Left lung (tissue), 10 donors: ENCODE results near the gene LEAP2. TPM values are rescaled to one million over a fixed set of nuclear protein-coding genes. Genes with fewer than 3 reads are reported as not detected.

Experiments
- ATAC-seq: fragments of 200-7000 bp; cut with Tn5 transposase; one replicate; pipeline ENCODE4 v1.9.1; 2020; ENCODE audit warnings: moderate library complexity
- DNase-seq, 4 donors: peaks; one replicate each; pipeline ENCODE4 v3.0.0-alpha.2; 2013 to 2020
- H3K27ac ChIP-seq, 2 donors: fragments of 200-600 bp; sonication (generic) in 1 of 2; one replicate each; pipeline versions ENCODE4 v1.5.0 to v1.8.0; 2020 to 2021
- H3K27me3 ChIP-seq, 2 donors: fragments of 200-600 bp; sonication (generic) in 1 of 2; one replicate each; pipeline versions ENCODE4 v1.5.0 to v1.8.0; 2020 to 2021
- H3K36me3 ChIP-seq, 2 donors: fragments of 200-600 bp; sonication (generic) in 1 of 2; one replicate each; pipeline versions ENCODE4 v1.5.0 to v1.8.0; 2020 to 2021
- H3K4me1 ChIP-seq, 2 donors: fragments of 200-600 bp; one replicate each; pipeline ENCODE4 v1.8.0; 2021
- H3K4me3 ChIP-seq, 2 donors: fragments of 200-600 bp; sonication (generic) in 1 of 2; one replicate each; pipeline versions ENCODE4 v1.5.0 to v1.8.0; 2020 to 2021; ENCODE audit warnings: mild to moderate bottlenecking in 1 of 2
- H3K9me3 ChIP-seq, 2 donors: fragments of 200-600 bp; sonication (generic) in 1 of 2; one replicate each; pipeline versions ENCODE4 v1.5.0 to v1.8.0; 2020 to 2021
- intact Hi-C, 2 donors: fragments of 100-400 bp; cut with DNase I; formaldehyde crosslinking; loops; one replicate each; pipeline versions ENCODE4 v1.11.2 to v1.14.2; 2022
- polyA plus RNA-seq, 6 donors: library from polyadenylated mRNA; unstranded; fragments of 120-200 nt; gene quantifications; one replicate each; pipeline ENCODE4 v1.2.1, GENCODE V29; 2013; ENCODE audit not compliant: insufficient read length in 6 of 6
- total RNA-seq, 2 donors: library from RNA; stranded (reverse); fragmentation: NEBNext Ultra II Directional; extraction: Animal tissue kit (Norgen Biotek cat#: 25700); gene quantifications; one replicate each; pipeline ENCODE4 v1.2.1, GENCODE V29; 2021
- TF ChIP-seq, protein P1 (sequence below), 2 donors: fragments of 200-600 bp; sonication (generic) in 1 of 2; IDR thresholded peaks; one replicate each; pipeline versions ENCODE4 v1.5.0 to v1.8.0; 2021; ENCODE audit warnings: antibody characterized with exemption in 2 of 2
- donor health status: DM: no; HTN: yes; CAD: no.
- donor health status: DM: no; HTN: no; CAD: no.

Gene LEAP2
- total and polyA plus RNA-seq, 8 donors = 1.2 to 6.0 (median 4.0) TPM

DNA sequence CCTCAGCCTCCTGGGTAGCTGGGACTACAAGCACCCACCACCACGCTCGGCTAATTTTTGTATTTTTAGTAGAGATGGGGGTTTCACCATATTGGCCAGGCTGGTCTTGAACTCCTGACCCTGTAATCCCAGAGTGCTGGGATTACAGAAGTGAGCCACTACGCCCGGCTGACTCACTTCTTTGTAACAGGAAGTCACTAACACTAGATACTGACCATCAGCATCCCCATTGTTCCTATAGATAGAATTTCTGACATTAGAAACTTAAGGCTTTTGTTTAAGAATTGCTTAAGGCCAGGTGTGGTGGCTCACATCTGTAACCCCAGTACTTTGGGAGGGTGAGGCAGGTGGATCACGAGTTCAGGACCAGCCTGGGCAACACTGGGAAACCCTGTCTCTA lies 42.2 kb downstream of the LEAP2 start:
- Histone ChIP-seq H3K27me3 (no peaks in the 10 kb centered on the region), H3K4me1 (no peaks in the 10 kb centered on the region), H3K9me3 (no peaks in the 10 kb centered on the region), H3K27ac (no peak overlapping the region), H3K36me3 (peaks cover 0 to 64% of the 10 kb centered on the region in 2 donors), H3K4me3 (no peak overlapping the region)
- no peak for DNase-seq
- intact Hi-C loops = no loop called here
- TF ChIP-seq, protein P1, sequence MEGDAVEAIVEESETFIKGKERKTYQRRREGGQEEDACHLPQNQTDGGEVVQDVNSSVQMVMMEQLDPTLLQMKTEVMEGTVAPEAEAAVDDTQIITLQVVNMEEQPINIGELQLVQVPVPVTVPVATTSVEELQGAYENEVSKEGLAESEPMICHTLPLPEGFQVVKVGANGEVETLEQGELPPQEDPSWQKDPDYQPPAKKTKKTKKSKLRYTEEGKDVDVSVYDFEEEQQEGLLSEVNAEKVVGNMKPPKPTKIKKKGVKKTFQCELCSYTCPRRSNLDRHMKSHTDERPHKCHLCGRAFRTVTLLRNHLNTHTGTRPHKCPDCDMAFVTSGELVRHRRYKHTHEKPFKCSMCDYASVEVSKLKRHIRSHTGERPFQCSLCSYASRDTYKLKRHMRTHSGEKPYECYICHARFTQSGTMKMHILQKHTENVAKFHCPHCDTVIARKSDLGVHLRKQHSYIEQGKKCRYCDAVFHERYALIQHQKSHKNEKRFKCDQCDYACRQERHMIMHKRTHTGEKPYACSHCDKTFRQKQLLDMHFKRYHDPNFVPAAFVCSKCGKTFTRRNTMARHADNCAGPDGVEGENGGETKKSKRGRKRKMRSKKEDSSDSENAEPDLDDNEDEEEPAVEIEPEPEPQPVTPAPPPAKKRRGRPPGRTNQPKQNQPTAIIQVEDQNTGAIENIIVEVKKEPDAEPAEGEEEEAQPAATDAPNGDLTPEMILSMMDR (IDR thresholded peaks at IDR 0.05) = no peak
- peak; percentile 44 for ATAC-seq

DNA sequence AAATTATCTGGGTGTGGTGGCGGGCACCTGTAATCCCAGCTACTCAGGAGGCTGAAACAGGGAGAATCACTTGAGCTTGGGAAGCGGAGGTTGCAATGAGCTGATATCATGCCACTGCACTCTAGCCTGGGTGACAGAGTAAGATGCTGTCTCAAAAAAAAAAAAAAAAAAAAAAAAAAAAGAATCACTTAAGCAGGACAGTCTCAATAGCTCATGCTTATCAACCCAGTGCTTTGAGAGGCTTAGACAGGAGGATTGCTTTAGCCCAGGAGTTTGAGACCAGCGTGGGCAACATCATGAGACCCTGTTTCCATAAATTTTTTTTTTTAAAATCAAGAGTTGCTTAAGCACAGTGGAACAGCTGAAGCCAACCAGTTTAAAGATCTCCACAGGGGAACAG lies 42.6 kb downstream of the LEAP2 start:
- TF ChIP-seq, protein P1 (IDR thresholded peaks at IDR 0.05) = no peak
- no peak for DNase-seq
- Histone ChIP-seq H3K9me3 (no peaks in the 10 kb centered on the region), H3K27me3 (no peaks in the 10 kb centered on the region), H3K4me3 (no peak overlapping the region), H3K4me1 (no peaks in the 10 kb centered on the region), H3K36me3 (peaks cover 0 to 68% of the 10 kb centered on the region in 2 donors), H3K27ac (no peak overlapping the region)
- intact Hi-C loops = no loop called here
- no peak for ATAC-seq

Other genes with a start within 250 kb of the LEAP2 start
- not detected for gene IL13, start 215.5 kb upstream of the LEAP2 start, total RNA-seq
- under 1 TPM in 2 of 6 donors, not detected in 4; 0.15 to 0.16 TPM for gene IL13, start 215.5 kb upstream of the LEAP2 start, polyA plus RNA-seq
- gene IL4, start 199.7 kb upstream of the LEAP2 start, total RNA-seq = not detected
- under 1 TPM in 4 of 6 donors, not detected in 2; 0.27 to 0.84 (median 0.44) TPM for gene IL4, start 199.7 kb upstream of the LEAP2 start, polyA plus RNA-seq
- 10 to 100 TPM in 1 of 2 donors, 1 to 10 TPM in 1; 8.9 to 15.2 TPM for gene KIF3A, start 136.1 kb upstream of the LEAP2 start, total RNA-seq
- 10 to 100 TPM; 24.3 to 30.4 (median 26.5) TPM for gene KIF3A, start 136.1 kb upstream of the LEAP2 start, polyA plus RNA-seq
- gene CCNI2, start 126.2 kb upstream of the LEAP2 start, total RNA-seq = 1 to 10 TPM; 1.1 to 1.8 TPM
- 1 to 10 TPM in 2 of 6 donors, under 1 TPM in 4; 0.42 to 2.5 (median 0.81) TPM for gene CCNI2, start 126.2 kb upstream of the LEAP2 start, polyA plus RNA-seq
- gene SEPTIN8, start 96.4 kb upstream of the LEAP2 start, total RNA-seq = 10 to 100 TPM; 38.8 to 53.8 TPM
- gene SEPTIN8, start 96.4 kb upstream of the LEAP2 start, polyA plus RNA-seq = 10 to 100 TPM; 54.8 to 73.8 (median 61.9) TPM
- gene SOWAHA, start 60.4 kb upstream of the LEAP2 start, total RNA-seq = under 1 TPM in 1 of 2 donors, not detected in 1; 0.16 TPM
- gene SOWAHA, start 60.4 kb upstream of the LEAP2 start, polyA plus RNA-seq = under 1 TPM in 1 of 6 donors, not detected in 5; 0.07 TPM
- gene SHROOM1, start 43.0 kb upstream of the LEAP2 start, total RNA-seq = 10 to 100 TPM; 15.8 to 20.6 TPM
- 10 to 100 TPM in 2 of 6 donors, 1 to 10 TPM in 4; 8.1 to 14.7 (median 9.2) TPM for gene SHROOM1, start 43.0 kb upstream of the LEAP2 start, polyA plus RNA-seq
- gene GDF9, start 7.2 kb upstream of the LEAP2 start, total RNA-seq = under 1 TPM; 0.26 to 0.39 TPM
- gene GDF9, start 7.2 kb upstream of the LEAP2 start, polyA plus RNA-seq = 1 to 10 TPM; 1.0 to 1.6 (median 1.2) TPM
- gene UQCRQ, start 7.0 kb upstream of the LEAP2 start, total RNA-seq = 100 to 1,000 TPM; 386 to 507 TPM
- 100 to 1,000 TPM; 130 to 187 (median 150) TPM for gene UQCRQ, start 7.0 kb upstream of the LEAP2 start, polyA plus RNA-seq
- gene AFF4, start 90.0 kb downstream of the LEAP2 start, total RNA-seq = 10 to 100 TPM; 75.2 to 86.1 TPM
- 10 to 100 TPM; 59.5 to 68.9 (median 63.2) TPM for gene AFF4, start 90.0 kb downstream of the LEAP2 start, polyA plus RNA-seq
- gene ZCCHC10, start 152.9 kb downstream of the LEAP2 start, total RNA-seq = 10 to 100 TPM; 20.7 to 22.1 TPM
- gene ZCCHC10, start 152.9 kb downstream of the LEAP2 start, polyA plus RNA-seq = 10 to 100 TPM; 28.3 to 34.6 (median 30.5) TPM
- gene HSPA4, start 178.3 kb downstream of the LEAP2 start, total RNA-seq = 10 to 100 TPM; 85.5 to 90.7 TPM
- 100 to 1,000 TPM in 1 of 6 donors, 10 to 100 TPM in 5; 85.9 to 109 (median 94.3) TPM for gene HSPA4, start 178.3 kb downstream of the LEAP2 start, polyA plus RNA-seq